IPS-15b (cell line): Measurements from ENCODE around the gene TM7SF2.

Source experiments
- H3K27me3 ChIP-seq: one replicate; pipeline ENCODE4 v1.6.1; 2013; ENCODE audit warnings: low read length; ENCODE audit not compliant: control insufficient read depth, insufficient read depth
- H3K36me3 ChIP-seq: one replicate; pipeline ENCODE4 v1.6.1; 2013; ENCODE audit warnings: low read length; ENCODE audit not compliant: control insufficient read depth, insufficient read depth
- H3K4me1 ChIP-seq: one replicate; pipeline ENCODE4 v1.6.1; 2013; ENCODE audit warnings: mild to moderate bottlenecking, low read length; ENCODE audit not compliant: control insufficient read depth, insufficient read depth
- H3K4me3 ChIP-seq: one replicate; pipeline ENCODE4 v1.5.1; 2013; ENCODE audit warnings: low read depth, low read length
- H3K9ac ChIP-seq: one replicate; pipeline ENCODE4 v1.6.1; 2013; ENCODE audit warnings: low read depth, mild to moderate bottlenecking, low read length
- H3K9me3 ChIP-seq: one replicate; pipeline ENCODE4 v1.6.1; 2013; ENCODE audit warnings: mild to moderate bottlenecking, low read length; ENCODE audit not compliant: control insufficient read depth, insufficient read depth

Gene TM7SF2

DNA sequence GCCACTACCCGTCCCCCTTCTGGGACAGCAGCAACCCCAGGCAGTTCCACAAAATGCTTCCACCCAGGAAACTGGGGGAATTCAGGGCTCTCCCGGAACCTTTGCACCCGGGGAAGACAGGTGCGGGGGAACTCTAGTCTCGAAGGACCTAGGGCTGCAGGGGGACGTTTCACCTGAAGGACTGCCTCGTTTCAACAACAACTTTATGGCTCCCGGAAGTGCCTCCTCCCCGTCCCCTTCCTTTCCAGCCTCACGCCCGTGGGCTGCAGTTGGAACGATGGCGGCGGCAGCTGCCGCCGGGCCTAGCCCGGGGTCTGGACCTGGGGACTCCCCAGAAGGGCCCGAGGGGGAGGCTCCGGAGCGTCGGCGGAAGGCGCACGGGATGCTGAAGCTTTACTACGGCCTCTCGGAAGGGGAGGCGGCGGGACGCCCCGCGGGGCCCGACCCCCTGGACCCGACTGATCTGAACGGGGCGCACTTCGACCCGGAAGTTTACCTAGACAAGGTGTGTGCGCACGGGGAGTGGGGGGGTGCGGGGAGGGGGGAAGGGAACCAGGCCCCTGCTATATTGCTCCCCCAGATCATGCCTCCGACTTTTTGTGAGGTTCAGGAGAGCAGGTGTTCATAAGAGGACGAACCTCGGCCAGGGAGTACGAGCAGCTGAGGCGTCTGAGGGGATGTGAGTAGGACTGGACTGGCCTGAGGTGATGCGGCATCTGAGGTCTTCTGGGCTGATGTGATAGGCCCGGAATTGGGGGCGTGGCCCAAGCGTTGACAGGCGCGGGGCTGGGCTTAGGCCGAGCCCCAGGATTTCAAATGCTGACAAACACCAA is 15.5 kb upstream of the TM7SF2 start, which contains the start of gene VPS51:
VPS51 (plus strand) TSS at position 241 of the 833 bp plus-strand sequence; CDS start at position 278, 37 bp downstream.
- Histone ChIP-seq H3K4me3 (peak within 1 kb of the TSS; percentile 82), H3K9ac (peak within 1 kb of the TSS; percentile 76), H3K4me1 (peaks cover 3% of the 10 kb centered on the region)

DNA sequence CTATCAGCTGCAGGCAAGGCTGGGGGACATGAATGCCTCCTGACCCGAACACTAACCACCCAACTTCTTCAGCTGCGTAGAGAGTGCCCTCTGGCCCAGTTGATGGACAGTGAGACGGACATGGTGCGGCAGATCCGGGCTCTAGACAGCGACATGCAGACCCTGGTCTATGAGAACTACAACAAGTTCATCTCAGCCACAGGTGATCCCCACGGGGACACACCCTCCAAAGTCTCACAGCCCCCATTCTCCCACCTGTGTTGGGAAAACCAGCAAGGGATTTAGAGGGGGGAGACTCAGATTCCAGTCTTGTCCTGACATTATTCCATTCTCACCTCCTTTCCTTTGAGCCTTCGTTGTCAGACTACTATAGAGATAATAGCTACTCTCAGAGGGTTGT is 14.7 kb upstream of the TM7SF2 start:
- Histone ChIP-seq H3K27me3 (no peaks in the 10 kb centered on the region), H3K9me3 (no peaks in the 10 kb centered on the region), H3K36me3 (no peaks in the 10 kb centered on the region), H3K9ac (no peak overlapping the region), H3K4me3 (peak overlapping the region; percentile 82), H3K4me1 (peaks cover 3% of the 10 kb centered on the region)

More for the DNA sequence above, 15.5 kb upstream of the TM7SF2 start, which contains the start of gene VPS51:
- Histone ChIP-seq H3K36me3 (no peaks in the 10 kb centered on the region), H3K27me3 (no peaks in the 10 kb centered on the region), H3K9me3 (no peaks in the 10 kb centered on the region)

DNA sequence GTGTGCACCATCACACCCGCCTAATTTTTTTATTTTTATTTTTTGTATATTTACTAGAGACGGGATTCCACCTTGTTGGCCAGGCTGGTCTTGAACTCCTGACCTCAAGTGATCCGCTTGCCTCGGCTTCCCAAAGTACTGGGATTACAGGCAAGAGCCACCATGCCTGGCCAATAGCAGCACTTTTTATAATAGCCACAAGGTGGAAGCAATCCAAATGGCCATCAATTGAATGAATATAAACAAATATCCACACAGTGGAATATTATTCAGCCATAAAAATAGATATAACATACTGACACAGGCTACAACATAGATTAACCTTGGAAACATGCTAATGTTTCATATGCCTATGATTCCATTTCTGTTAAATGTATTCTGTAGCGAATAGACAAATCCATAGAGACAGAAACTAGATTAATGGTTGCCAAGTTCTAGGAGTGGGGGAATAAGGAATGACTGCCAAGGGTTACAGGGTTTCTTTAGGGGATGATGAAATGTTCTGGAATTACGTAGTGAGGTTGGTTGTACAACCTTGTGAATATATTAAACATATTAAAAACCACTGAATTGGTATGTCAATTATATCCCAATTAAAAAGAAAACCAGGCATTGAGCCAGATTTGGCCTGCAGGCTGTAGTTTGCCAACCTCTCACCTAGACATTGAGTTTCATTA is 10.9 kb upstream of the TM7SF2 start:
- Histone ChIP-seq H3K4me1 (peaks cover 3% of the 10 kb centered on the region), H3K4me3 (no peak overlapping the region), H3K27me3 (no peaks in the 10 kb centered on the region), H3K9ac (no peak overlapping the region), H3K9me3 (no peaks in the 10 kb centered on the region), H3K36me3 (no peaks in the 10 kb centered on the region)

DNA sequence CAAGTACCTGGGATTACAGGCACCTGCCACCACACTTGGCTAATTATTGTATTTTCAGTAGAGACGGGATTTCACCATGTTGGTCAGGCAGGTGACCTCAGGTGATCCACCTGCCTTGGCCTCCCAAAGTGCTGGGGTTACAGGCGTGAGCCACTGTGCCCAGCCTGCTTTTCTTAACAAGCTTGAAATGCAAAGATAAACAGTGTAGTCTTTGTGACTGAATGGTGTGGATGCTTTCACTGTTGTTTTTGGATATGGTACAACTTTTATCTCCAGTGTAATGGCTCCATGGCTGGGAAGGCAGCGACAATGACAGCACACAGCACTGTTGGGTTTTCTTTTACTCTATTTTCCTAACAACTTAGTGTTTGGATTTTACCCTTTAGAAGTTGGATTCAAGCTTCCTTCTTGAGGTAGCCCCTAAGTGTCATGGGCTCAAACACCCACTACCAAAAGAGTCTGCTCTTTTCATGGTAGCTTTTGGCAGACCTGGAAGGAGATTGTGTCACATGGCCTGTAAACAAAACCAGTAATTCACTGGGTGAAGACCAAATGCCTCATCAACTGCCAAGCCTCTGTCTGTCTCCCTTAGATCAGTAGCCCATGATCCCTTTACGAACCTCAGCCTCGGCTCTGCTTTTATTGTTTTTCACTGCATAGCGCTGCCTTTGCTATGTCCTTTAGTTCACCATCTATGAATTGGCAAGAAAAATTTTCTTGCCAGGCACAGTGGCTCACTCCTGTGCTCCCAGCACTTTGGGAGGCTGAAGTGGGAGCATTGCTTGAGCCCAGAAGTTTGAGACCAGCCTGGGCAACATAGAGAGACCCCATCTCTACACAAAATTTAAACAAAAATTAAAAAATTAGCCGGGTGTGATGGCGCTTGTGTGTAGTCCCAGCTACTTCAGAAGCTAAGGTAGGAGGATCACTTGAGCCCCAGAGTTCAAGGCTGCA is 9.3 kb upstream of the TM7SF2 start:
- Histone ChIP-seq H3K27me3 (no peaks in the 10 kb centered on the region), H3K36me3 (peaks cover under 1% of the 10 kb centered on the region), H3K4me3 (no peak overlapping the region), H3K9ac (no peak overlapping the region), H3K4me1 (no peaks in the 10 kb centered on the region), H3K9me3 (no peaks in the 10 kb centered on the region)

DNA sequence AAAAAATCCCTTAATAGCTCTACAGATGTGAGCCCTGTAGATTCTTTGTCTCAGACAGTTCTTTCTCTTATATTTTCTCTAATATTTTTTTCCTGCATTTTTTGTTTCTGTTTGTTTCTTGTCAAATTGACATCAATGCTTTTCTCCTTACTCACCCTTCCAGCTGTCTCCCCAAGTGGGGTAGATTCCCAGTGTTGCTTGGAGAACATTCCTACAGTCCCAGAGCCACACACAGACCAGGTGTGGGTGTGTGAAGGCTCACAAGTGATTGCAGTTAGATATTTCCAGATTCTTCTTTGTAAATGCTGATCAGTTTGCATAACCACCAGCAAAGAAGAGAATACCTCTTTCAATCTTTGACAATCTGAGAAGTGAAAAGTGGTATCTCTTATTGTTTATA is 8.2 kb upstream of the TM7SF2 start:
- H3K9ac ChIP-seq = no peak overlapping the region
- peaks cover 6% of the 10 kb centered on the region for H3K36me3 ChIP-seq
- H3K9me3 ChIP-seq = no peaks in the 10 kb centered on the region
- H3K4me3 ChIP-seq = no peak overlapping the region
- H3K4me1 ChIP-seq = no peaks in the 10 kb centered on the region
- no peaks in the 10 kb centered on the region for H3K27me3 ChIP-seq

DNA sequence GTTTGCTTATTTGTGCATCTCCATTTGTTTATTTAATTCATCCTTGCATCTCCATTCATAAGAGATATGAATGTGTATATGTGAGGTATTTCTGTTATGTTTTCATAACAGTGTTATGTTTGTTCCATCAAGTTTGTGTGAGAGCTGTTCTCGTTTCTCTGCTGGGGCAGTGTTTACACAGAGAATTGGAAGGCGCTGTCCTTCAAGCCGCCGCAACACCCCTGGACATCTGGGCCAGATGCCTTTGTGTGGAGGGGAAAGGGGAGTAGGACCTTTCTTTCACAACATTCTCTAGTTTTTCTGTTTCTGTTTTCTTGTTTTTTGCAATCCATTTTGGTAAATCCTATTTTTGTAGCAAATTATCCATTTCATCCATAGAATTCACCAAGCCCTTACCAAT is 7.0 kb upstream of the TM7SF2 start:
- H3K36me3 ChIP-seq = peaks cover 14% of the 10 kb centered on the region
- H3K4me3 ChIP-seq = no peak overlapping the region
- H3K9ac ChIP-seq = no peak overlapping the region
- H3K4me1 ChIP-seq = no peaks in the 10 kb centered on the region
- no peaks in the 10 kb centered on the region for H3K27me3 ChIP-seq
- no peaks in the 10 kb centered on the region for H3K9me3 ChIP-seq

DNA sequence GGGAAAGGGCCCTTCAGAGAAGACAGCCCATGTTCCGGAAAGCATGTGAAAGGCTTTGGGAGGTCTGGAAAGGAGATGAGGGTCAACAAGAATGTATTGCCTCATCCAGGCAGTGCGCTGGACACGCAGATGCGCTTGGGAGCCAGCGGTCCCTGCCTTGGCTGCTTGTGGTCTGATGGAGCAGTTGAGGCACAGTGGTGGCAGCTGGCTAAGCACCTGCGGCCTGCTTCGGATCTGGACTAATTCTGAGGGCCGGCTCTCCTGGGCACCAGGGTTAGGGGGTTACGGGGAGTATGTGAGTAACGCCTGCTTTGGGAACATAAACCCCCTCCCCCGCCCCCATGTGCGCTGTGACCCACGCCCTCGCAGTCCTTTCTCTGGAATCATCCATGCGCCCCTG is 4.6 kb upstream of the TM7SF2 start:
- H3K36me3 ChIP-seq = peaks cover 19% of the 10 kb centered on the region
- no peak overlapping the region for H3K4me3 ChIP-seq
- H3K9me3 ChIP-seq = no peaks in the 10 kb centered on the region
- no peaks in the 10 kb centered on the region for H3K27me3 ChIP-seq
- no peaks in the 10 kb centered on the region for H3K4me1 ChIP-seq
- no peak overlapping the region for H3K9ac ChIP-seq

DNA sequence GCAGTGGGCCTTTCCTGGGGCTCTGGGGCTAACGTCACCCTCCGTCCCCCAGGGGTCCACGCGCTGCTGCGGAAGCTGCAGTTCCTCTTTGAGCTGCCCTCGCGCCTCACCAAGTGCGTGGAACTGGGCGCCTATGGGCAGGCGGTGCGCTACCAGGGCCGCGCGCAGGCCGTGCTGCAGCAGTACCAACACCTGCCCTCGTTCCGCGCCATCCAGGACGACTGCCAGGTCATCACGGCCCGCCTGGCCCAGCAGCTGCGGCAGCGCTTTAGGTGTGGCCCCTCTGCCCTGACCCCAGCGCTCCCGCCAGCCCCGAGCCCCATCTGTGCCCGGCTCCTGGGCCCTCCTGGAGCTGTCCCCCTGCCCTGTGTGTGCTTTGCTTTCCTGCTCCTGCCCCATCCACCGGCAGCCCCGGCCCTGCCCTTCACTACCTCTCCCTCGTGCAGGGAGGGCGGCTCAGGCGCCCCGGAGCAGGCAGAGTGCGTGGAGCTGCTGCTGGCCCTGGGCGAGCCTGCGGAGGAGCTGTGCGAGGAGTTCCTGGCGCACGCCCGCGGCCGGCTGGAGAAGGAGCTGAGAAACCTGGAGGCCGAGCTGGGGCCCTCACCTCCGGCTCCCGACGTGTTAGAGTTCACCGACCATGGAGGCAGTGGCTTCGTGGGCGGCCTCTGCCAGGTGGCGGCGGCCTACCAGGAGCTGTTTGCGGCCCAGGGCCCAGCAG is 3.8 kb upstream of the TM7SF2 start:
- H3K4me1 ChIP-seq = no peaks in the 10 kb centered on the region
- no peak overlapping the region for H3K4me3 ChIP-seq
- peaks cover 19% of the 10 kb centered on the region for H3K36me3 ChIP-seq
- no peaks in the 10 kb centered on the region for H3K27me3 ChIP-seq
- no peaks in the 10 kb centered on the region for H3K9me3 ChIP-seq
- no peak overlapping the region for H3K9ac ChIP-seq

DNA sequence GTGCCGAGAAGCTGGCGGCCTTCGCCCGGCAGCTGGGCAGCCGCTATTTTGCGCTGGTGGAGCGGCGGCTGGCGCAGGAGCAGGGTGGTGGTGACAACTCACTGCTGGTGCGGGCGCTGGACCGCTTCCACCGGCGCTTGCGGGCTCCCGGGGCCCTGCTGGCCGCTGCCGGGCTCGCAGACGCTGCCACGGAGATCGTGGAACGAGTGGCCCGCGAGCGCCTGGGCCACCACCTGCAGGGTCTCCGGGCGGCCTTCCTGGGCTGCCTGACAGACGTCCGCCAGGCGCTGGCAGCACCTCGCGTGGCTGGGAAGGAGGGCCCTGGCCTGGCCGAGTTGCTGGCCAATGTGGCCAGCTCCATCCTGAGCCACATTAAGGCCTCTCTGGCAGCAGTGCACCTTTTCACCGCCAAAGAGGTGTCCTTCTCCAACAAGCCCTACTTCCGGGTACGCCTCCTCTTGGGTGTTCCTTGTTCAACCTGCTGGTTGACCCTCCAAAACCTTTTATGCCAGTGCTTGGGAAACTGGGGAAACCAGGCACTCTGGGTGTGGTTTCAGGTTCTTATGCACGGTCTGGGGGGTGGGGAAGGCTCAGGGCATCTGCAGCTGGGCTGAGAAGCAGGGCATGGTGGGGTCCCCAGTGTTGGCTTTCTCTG is 3.1 kb upstream of the TM7SF2 start:
- Histone ChIP-seq H3K36me3 (peaks cover 19% of the 10 kb centered on the region), H3K9ac (no peak overlapping the region), H3K4me3 (no peak overlapping the region), H3K4me1 (peaks cover 1% of the 10 kb centered on the region), H3K9me3 (no peaks in the 10 kb centered on the region), H3K27me3 (no peaks in the 10 kb centered on the region)

DNA sequence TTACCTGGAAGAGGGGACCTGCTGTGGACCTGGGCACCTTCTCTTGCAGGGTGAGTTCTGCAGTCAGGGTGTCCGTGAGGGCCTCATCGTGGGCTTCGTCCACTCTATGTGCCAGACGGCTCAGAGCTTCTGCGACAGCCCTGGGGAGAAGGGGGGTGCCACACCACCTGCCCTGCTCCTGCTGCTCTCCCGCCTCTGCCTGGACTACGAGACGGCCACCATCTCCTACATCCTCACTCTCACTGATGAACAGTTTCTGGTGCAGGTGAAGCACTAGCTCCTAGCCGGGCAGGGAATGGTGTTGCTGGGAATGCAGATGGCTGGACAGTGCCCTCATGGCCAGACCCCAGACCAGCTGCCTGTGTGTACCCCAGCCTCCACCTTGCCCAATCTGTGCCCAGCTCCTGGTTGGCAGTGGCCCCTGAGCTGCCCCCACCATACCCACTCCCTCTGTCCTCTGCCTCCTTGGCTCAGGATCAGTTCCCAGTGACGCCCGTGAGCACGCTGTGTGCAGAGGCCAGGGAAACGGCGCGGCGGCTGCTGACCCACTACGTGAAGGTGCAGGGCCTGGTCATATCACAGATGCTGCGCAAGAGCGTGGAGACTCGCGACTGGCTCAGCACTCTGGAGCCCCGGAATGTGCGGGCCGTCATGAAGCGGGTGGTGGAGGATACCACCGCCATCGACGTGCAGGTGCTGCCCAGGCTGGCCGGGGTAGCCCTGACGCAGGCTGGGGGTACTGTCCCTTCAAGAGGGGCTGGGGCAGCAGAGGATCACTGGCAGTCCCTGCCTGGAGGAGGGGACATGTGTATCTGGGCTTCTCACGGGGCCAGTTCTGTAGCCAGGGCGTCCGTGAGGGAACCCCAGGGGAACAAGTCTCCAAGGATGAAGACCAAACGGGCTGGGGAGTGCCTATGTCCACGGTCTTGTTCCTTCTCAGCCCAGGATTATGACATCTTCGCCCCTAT is 2.2 kb upstream of the TM7SF2 start:
- Histone ChIP-seq H3K36me3 (peaks cover 20% of the 10 kb centered on the region), H3K4me3 (no peak overlapping the region), H3K27me3 (no peaks in the 10 kb centered on the region), H3K9ac (no peak overlapping the region), H3K4me1 (peaks cover 3% of the 10 kb centered on the region), H3K9me3 (no peaks in the 10 kb centered on the region)
